HG02623 (cell line): ENCODE results near the gene CD27.
"Not testable (repeated sequence)": the region's sequence is repeated elsewhere in the genome, so short reads cannot be mapped to it uniquely, and the experiment has no call there.

ENCODE experiments used
- ATAC-seq: cut with Tn5 transposase; IDR thresholded peaks from one replicate; pipeline ENCODE4 v1.9.1; 2021; ENCODE audit warnings: moderate library complexity; ENCODE audit not compliant: unreplicated experiment

CD27 gene

GRCh38 chr12:6461401-6462233 is 16.9 kb downstream of the CD27 start:
- ATAC-seq, result peak; percentile 85

DNA sequence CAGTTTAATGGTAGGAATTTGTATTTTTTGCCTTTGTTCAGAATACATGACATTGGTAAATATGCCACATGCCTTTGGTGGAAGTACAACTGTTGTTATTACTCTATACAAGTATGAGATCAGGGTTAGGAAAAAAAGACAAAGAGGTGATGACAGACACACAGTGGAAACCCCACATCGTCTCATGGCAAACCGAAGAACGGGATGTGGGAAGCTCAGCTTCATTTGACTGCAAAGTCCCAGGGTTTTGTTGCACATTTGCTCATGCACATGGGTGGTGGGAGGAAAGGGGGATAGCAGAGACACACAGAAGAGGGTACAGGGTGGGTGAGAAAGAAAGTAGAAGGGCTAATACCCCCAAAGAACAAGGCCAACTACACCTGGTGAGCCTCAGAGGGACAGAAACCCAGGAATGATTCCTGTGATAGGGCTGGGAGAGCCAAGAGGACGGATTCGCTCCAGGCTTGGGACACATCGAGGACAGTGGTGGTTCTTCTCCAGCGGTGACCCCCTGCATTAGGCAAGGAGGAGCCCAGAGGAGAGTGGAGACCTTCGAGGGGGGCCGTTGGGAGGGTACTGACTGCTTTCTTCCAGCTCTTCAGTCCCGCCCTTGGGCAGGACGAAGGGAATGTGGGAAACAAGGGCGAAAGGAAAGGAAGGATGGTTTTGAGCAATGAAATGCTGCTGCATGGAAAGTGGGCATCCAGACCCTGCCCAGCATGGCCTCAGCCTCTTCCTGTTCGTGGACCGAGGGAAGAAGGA is 17.7 kb downstream of the CD27 start:
- no peak for ATAC-seq

DNA sequence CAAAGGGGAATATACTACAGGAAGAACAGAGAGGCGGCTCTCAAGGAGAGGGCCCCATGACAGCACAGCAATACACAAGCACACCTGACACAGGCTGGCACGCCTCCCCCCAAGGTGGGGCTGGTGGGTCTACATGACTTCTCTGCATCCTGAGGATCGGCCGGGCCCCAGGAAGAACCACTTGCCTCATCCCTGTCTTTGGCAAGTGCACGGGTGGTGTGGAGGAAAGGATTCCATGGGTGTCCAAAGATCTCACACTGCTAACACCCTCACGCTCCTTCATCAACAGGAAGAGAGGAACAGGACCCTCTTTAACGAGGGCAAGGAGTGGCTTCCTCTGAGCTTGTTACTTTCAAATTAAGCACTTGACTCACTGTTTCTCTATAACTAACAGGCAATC is 18.5 kb downstream of the CD27 start:
- no peak for ATAC-seq

DNA sequence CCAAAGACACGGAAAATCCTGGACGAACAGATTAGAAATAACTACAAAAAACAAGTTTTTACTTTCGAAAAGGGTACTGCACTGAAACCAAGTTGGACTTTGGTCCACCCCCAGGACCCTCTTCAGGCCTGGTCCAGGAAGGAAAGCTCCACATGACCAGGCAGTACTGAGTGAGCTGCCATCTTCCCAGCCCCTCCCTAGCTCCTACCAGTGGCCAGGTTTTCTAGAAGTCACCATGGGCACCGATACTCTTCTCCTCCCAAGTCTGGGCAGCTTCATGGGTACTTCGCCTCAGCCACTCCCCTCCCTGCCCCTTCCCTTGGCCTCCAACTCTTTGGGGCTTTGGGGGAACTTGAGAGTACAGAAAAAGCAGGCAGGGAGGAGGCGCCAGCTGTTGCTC is 19.1 kb downstream of the CD27 start:
- no peak for ATAC-seq

DNA sequence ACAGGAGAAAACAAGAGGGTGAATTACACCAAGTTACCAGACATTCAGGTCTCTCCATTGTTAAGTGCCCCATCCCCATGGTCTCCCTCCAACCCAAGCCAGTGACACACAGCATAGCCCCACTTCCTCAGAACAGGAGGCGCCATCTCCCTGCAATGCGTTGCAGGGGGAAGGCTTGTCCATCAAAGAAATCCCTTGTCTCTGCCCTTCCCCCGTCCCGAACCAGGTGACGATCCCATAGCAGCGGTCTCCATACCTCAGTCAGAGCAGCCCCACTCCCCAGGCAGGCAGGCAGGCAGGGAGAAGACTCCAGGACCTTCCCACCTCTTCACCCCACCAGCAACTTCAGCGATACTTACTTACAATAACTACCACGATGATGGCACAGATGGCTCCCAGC is 19.8 kb downstream of the CD27 start:
- ATAC-seq, result no peak

GRCh38 chr12:6465467-6466183 is 20.9 kb downstream of the CD27 start:
- no peak for ATAC-seq

DNA sequence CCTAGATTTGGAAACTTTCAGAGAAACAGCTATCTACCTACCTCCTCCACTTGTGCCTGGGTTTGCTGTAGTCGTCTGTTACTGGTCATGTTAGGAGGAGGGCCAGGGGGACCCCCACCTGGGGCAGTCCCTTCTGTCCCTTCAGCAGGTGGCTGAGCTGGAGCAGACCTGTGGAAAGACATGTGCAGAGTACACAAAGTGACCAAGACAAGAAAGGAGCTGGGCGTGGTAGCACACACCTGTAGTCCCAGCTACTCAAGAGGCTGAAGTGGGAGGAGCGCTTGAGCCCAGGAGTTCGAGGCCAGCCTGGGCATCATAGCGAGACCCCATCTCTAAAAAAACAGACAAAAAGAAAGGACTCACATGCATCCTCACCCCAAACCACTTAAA is 21.4 kb downstream of the CD27 start:
- no peak for ATAC-seq

DNA sequence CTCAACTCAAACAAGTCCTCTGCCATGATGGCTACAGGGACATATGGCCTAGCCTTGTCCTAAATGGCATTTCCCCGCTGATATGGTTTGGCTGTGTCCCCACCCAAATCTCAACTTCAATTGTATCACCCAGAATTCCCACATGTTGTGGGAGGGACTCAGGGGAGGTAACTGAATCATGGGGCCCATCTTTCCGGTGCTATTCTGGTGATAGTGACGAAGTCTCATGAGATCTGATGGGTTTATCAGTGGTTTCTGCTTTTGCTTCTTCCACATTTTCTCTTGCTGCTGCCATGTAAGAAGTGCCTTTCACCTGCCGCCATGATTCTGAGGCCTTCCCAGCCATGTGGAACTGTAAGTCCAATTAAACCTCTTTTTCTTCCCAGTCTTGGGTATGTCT is 22.0 kb downstream of the CD27 start:
- ATAC-seq, result not testable (repeated sequence)

- not testable (repeated sequence) for ATAC-seq
Measured at GRCh38 chr12:6467571-6468282, 23.0 kb downstream of the CD27 start.

DNA sequence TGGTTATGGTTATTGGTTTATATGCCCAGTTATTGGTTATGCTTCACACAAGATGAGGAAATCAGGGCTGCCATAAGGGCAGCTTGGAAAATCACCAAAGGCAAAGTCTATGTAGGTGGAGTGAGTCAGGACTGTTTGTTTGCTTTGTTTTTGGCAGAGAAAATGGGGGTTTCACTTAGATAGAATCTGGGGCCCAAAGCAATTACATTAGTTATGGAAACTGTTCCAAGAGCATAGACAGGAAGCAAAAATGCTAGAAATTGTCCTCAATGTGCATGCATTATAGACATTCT is 23.5 kb downstream of the CD27 start:
- no peak for ATAC-seq

GRCh38 chr12:6469092-6469491 is 24.3 kb downstream of the CD27 start:
- ATAC-seq, result no peak

DNA sequence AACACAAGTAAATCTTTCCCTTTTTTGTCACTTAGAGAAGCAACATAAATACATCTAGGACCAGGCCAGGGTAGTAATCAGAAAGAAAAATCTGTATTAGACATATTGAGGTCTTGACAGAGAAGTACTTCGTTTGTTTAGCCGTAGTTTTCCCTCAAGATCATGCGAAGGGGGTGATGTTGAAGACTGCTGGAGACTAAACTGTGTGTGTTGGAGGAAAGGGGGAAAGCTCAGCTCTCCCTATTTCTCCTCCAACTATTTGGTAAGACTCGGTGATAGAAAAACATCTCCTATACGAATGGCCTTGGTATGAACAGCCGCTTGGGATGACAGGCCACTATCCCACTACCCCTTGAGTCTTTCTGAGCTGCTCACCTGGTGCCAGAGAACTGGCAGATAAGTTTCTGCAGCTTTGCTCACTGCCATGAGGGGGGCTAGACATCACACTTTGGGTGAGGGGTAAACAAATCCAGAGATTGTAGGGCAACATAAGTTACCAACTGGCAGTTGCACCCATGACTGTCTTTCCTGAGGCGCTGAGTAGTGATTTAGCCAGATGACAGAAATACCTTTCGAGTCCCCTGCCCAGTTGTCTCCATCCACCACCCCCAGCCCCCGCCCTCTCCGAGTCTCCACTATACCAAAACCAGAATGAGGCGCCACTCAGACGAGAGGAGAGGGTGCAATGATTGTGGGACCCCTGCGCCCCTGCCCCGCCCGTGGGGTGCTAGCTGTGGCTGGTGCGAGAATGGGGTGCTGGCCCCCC is 25.0 kb downstream of the CD27 start:
- ATAC-seq, result no peak

- ATAC-seq, result peak; percentile 84
Measured at GRCh38 chr12:6470375-6471163, 25.8 kb downstream of the CD27 start, which contains the start of gene VAMP1. Gene VAMP1 (minus strand): TSS chr12:6470677. CDS start chr12:6470531, 146 bp downstream.

DNA sequence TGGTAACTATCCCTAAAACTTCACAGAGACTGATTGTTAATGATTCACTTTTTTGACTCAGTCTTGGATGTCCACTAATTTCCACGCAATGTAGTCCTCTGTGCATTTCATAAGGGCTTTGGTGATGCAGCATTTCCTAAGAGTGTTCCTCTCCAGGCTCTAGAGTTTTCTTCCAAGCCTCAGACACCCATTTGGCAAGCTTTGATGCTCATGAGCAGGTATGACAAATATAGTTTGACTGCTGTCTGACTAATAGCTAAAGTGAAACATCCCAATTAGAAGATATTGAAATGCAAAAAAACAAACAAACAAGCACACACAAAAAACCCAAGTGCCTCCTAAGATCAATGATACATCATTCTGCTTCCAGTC is 27.2 kb downstream of the CD27 start:
- no peak for ATAC-seq

- ATAC-seq, result no peak
Measured at GRCh38 chr12:6472491-6472890, 27.7 kb downstream of the CD27 start.

GRCh38 chr12:6475233-6475975 is 30.6 kb downstream of the CD27 start:
- not testable (repeated sequence) for ATAC-seq

- ATAC-seq, result no peak
Measured at GRCh38 chr12:6476489-6476888, 31.7 kb downstream of the CD27 start.

DNA sequence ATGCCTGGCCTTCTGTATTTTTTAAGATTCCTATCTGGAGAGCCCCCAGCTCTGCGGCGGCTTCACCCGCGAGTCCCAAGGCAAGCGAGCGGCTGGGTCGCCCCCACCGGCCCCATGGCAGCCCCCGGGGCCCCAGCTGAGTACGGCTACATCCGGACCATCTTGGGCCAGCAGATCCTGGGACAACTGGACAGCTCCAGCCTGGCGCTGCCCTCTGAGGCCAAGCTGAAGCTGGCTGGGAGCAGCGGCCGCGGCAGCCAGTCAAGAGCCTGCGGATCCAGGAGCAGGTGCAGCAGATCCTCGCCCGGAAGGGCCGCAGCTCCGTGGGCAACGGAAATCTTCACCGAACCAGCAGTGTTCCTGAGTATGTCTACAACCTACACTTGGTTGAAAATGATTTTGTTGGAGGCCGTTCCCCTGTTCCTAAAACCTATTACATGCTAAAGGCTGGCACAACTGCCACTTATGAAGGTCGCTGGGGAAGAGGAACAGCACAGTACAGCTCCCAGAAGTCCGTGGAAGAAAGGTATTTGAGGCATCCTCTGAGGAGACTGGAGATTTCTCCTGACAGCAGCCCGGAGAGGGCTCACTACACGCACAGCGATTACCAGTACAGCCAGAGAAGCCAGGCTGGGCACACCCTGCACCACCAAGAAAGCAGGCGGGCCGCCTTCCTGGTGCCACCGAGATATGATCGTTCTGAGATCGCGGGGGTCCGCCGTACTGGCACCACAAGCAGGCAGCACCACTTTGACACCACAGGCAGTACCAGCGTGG is 33.0 kb downstream of the CD27 start:
- ATAC-seq, result not testable (repeated sequence)
